H1 (cell line): ENCODE results near the gene C3orf22. TPM values are rescaled to one million over a fixed set of nuclear protein-coding genes. Genes with fewer than 3 reads are reported as not detected.

Experiments used
- MAFK ChIP-seq: IDR thresholded peaks from 2 replicates; pipeline ENCODE4 v1.6.1; 2012; ENCODE audit warnings: low read depth, mild to moderate bottlenecking, improper control_type of control experiment, low read length
- polyA plus RNA-seq, 7 experiments: library from polyadenylated mRNA; depleted of rRNA in 3 of 7; stranded (reverse) in 5 of 7; unstranded in 2 of 7; fragments of >200 nt in 5 of 7; fragments of 200-250 nt in 2 of 7; gene quantifications; 1 replicate in 5 of 7; 2 replicates in 1 of 7; 4 replicates in 1 of 7; pipeline versions ENCODE4 v1.2.1 to v1.2.3, GENCODE V29; 2011 to 2013; ENCODE audit warnings: missing spikeins in 2 of 7, mixed read lengths in 2 of 7
- total RNA-seq: library from RNA; stranded (reverse); fragmentation: NEBNext Ultra II Directional; extraction: Animal tissue kit (Norgen Biotek cat#: 25700); gene quantifications from 2 replicates; pipeline ENCODE4 v1.2.1, GENCODE V29; 2021

Gene C3orf22
- total and polyA plus RNA-seq, 2 of the 8 experiments (the other 6 are each of a cell fraction or from before 2014, with no cell fraction given), result not detected

DNA sequence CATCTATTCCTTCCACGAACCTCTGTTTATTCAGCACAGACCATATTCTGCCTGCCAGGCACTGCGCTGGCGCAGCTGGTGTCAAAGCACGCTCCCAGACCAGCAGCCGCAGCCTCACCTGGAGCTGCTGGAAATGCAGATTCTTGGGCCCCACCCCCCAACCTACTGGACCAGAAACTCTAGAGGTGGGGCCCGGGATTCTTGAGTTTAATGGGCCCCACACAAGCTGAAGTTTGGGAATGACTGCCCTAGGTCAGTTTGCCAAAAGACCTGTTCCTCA is 27.7 kb downstream of the C3orf22 start (continued):
- no peak for TF ChIP-seq MAFK
- TF ChIP-seq, all 59 proteins: peak for 0
